Activated CD8-positive, alpha-beta memory T cell treated with anti-CD3 and anti-CD28 coated beads, Interleukin-2, amount 10 ng/mL, durations not matched to agents 7 days and 5 days (primary cell): ENCODE results near the gene RSPO4. TPM values are rescaled to one million over a fixed set of nuclear protein-coding genes. Genes with fewer than 3 reads are reported as not detected.

Source experiments
- ATAC-seq: fragments of 150-1000 bp; cut with Tn5 transposase; one replicate; pipeline ENCODE4 v1.10.0; 2021; ENCODE audit warnings: moderate library complexity
- CTCF ChIA-PET: fragments of 350-600 bp; sonication (Branson Sonifier 250); formaldehyde crosslinking; loops from one replicate; lab custom pipeline; 2021; ENCODE audit warnings: antibody characterized with exemption; lab: Charles Lee
- DNase-seq: peaks from one replicate; pipeline ENCODE4 v3.0.0-alpha.2; 2020
- H3K27ac Mint-ChIP-seq: one replicate; pipeline ENCODE4 v1.8.0; 2021; ENCODE audit warnings: mild to moderate bottlenecking, mixed read lengths
- H3K27me3 Mint-ChIP-seq: one replicate; pipeline ENCODE4 v1.8.0; 2021; ENCODE audit warnings: mixed read lengths
- H3K36me3 Mint-ChIP-seq: one replicate; pipeline ENCODE4 v1.8.0; 2021; ENCODE audit warnings: mild to moderate bottlenecking, mixed read lengths
- H3K4me1 Mint-ChIP-seq: one replicate; pipeline ENCODE4 v1.8.0; 2021; ENCODE audit warnings: mixed read lengths
- H3K4me3 Mint-ChIP-seq: one replicate; pipeline ENCODE4 v1.8.0; 2021; ENCODE audit warnings: mild to moderate bottlenecking, moderate library complexity, mixed read lengths
- H3K9me3 Mint-ChIP-seq: one replicate; pipeline ENCODE4 v1.8.0; 2022; ENCODE audit warnings: low read depth, mixed read lengths
- total RNA-seq, 2 experiments: library from RNA; stranded (reverse); gene quantifications; one replicate each; pipeline ENCODE4 v1.2.3, GENCODE V29; 2021

Gene RSPO4
- total RNA-seq, 2 experiments from 2014 or later = not detected

DNA sequence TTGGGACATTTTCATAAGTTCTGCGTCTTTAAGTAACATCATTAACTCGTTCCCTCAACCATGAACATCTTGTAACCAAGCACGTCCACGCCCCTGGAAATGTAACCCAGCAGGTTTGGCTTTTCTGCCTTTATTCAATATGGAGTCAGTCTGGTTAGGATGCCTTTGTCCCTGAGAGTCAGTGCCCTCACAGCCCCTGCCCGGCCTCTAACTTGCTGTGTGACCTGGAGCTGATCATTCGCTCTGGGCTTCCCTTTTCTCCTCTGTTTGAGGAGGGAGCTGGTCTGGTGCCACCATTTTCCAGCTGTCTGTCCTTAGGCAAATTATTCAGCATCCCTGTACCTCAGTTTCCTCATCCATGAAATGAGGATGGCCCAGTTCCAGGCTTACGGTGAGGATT is 59.5 kb downstream of the RSPO4 start:
- DNase-seq (no peak), ATAC-seq (no peak)
- H3K36me3 Mint-ChIP-seq = no peaks in the 10 kb centered on the region
- no peak overlapping the region for H3K4me3 Mint-ChIP-seq
- no peak overlapping the region for H3K27ac Mint-ChIP-seq
- no peaks in the 10 kb centered on the region for H3K4me1 Mint-ChIP-seq
- H3K9me3 Mint-ChIP-seq = no peaks in the 10 kb centered on the region
- peaks cover 13% of the 10 kb centered on the region for H3K27me3 Mint-ChIP-seq
- CTCF ChIA-PET = interaction anchor here (1.7 kb wide), 1 partner anchor 124 kb away, joined by 5 read pairs; no protein-coding TSS in a partner anchor

DNA sequence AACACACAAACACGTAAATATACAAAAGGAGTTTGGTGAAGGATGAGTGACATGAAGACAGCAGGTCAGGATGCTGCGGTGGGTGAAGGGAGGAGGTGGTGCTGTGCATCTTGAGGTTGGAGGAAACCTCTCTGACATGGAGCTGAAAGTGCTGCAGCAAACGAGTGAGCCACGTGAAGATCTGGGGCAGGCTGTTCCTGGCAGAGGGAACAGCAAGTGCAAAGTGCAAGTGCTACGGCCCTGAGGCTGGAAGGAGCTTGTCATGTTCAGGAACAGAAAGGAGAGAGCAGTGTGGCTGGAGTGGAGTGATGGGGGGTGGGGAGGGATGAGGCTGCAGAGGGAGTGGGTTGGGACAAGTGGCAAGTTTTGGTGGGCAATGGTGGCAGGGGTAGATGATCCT is 61.2 kb downstream of the RSPO4 start:
- H3K27ac Mint-ChIP-seq = no peak overlapping the region
- H3K4me3 Mint-ChIP-seq = no peak overlapping the region
- CTCF ChIA-PET = interaction anchor here (1.1 to 1.6 kb wide), 2 partner anchors 15 to 125 kb away, joined by 3 to 4 read pairs; no protein-coding TSS in a partner anchor
- H3K9me3 Mint-ChIP-seq = no peaks in the 10 kb centered on the region
- peaks cover 7% of the 10 kb centered on the region for H3K27me3 Mint-ChIP-seq
- no peak for DNase-seq
- H3K36me3 Mint-ChIP-seq = no peaks in the 10 kb centered on the region
- no peaks in the 10 kb centered on the region for H3K4me1 Mint-ChIP-seq
- ATAC-seq = no peak

GRCh38 chr20:939606-940005 is 62.5 kb downstream of the RSPO4 start:
- H3K4me1 Mint-ChIP-seq = no peaks in the 10 kb centered on the region
- H3K27me3 Mint-ChIP-seq = peaks cover 7% of the 10 kb centered on the region
- no peak overlapping the region for H3K4me3 Mint-ChIP-seq
- DNase-seq (no peak), ATAC-seq (no peak)
- H3K9me3 Mint-ChIP-seq = no peaks in the 10 kb centered on the region
- CTCF ChIA-PET = no interaction called here
- H3K36me3 Mint-ChIP-seq = no peaks in the 10 kb centered on the region
- H3K27ac Mint-ChIP-seq = no peak overlapping the region

DNA sequence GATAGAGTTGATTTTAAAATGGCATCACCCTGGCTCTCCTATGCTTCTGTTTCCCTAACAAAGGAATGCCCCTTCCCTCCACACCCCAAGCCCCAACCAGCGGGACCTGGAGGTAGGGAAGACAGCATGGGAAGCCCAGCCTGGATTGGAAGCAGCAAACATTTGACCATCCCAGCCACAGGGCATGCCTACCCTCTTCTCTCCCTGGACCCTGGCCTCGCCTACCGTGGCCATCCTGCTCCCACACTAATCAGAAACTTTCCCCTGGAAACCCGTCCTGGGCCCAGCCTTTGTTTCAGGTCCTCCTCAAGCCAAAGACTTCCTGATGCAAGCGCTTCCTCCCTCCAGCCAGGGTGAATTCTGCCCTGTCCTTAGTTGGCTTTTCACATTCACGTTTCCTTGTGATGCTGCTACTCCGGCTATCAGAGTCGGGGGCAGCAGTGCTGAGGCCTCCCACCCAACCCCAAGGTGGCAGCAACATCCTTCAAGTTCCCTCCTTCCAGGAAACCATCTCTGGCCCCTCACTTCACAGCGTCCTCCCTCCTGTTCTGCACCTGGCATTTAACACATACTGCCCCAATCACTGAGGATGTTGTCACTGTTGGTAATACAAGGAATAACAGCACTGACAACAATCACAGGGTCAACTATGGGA is 67.8 kb downstream of the RSPO4 start:
- peaks cover 2% of the 10 kb centered on the region for H3K36me3 Mint-ChIP-seq
- H3K27ac Mint-ChIP-seq = no peak overlapping the region
- DNase-seq (no peak), ATAC-seq (no peak)
- H3K4me1 Mint-ChIP-seq = no peaks in the 10 kb centered on the region
- peaks cover 17% of the 10 kb centered on the region for H3K9me3 Mint-ChIP-seq
- CTCF ChIA-PET = no interaction called here
- H3K4me3 Mint-ChIP-seq = no peak overlapping the region
- H3K27me3 Mint-ChIP-seq = peaks cover 5% of the 10 kb centered on the region

DNA sequence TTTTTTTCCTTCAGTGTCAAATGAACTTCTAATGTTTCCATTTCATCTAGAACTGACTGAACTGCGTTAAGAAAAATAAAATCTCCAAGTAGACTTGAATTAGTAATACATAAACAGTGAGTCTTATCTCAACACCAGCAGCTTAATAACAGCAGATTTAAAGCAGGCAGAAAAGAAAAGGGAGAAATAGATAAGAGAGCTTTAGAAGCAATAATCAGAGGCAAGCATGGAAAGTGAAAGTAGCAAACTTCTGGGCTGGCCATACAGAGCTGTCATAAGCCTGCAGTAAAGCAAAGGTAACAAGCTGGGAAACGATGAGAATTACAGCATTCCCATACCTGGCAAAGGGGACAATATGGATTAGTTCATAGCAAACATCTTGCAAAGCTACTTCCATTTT is 69.1 kb downstream of the RSPO4 start:
- H3K9me3 Mint-ChIP-seq = peaks cover 17% of the 10 kb centered on the region
- ATAC-seq (no peak), DNase-seq (no peak)
- no peak overlapping the region for H3K27ac Mint-ChIP-seq
- no peaks in the 10 kb centered on the region for H3K4me1 Mint-ChIP-seq
- no peak overlapping the region for H3K4me3 Mint-ChIP-seq
- CTCF ChIA-PET = interaction anchor here (0.6 kb wide), 1 partner anchor 128 kb away, joined by 3 read pairs; no protein-coding TSS in a partner anchor
- H3K27me3 Mint-ChIP-seq = peaks cover 13% of the 10 kb centered on the region
- H3K36me3 Mint-ChIP-seq = peaks cover 2% of the 10 kb centered on the region

- Mint-ChIP-seq H3K36me3 (peaks cover 2% of the 10 kb centered on the region), H3K27ac (no peak overlapping the region), H3K9me3 (peaks cover 17% of the 10 kb centered on the region), H3K27me3 (peaks cover 18% of the 10 kb centered on the region), H3K4me3 (no peak overlapping the region), H3K4me1 (no peaks in the 10 kb centered on the region)
- CTCF ChIA-PET = no interaction called here
- DNase-seq = no peak
- no peak for ATAC-seq
Measured at GRCh38 chr20:931401-931800, 70.7 kb downstream of the RSPO4 start.

DNA sequence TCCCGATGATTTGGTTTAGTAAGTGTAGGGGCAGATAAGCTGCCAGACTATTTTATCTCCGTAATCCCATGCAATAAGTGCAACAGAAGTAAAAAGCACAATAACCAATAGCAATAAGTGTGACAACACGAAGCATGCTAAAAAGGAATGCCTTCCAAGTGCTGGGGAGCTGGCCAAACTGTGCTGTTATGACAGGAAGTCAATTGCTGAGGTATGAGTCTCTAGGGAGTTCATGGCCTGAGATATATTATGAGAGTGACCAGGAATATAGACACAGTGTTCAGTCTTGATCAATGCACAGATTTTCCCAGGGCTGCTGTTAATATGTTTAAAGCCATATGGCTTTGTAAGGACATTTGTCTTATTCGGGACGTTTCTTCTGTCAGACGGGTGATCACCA is 75.4 kb downstream of the RSPO4 start:
- CTCF ChIA-PET = no interaction called here
- H3K4me1 Mint-ChIP-seq = no peaks in the 10 kb centered on the region
- H3K9me3 Mint-ChIP-seq = peaks cover 11% of the 10 kb centered on the region
- peaks cover 22% of the 10 kb centered on the region for H3K27me3 Mint-ChIP-seq
- no peak overlapping the region for H3K27ac Mint-ChIP-seq
- ATAC-seq = no peak
- no peak overlapping the region for H3K4me3 Mint-ChIP-seq
- DNase-seq = no peak
- peaks cover 2% of the 10 kb centered on the region for H3K36me3 Mint-ChIP-seq

- H3K27me3 Mint-ChIP-seq = peaks cover 21% of the 10 kb centered on the region
Measured at GRCh38 chr20:925516-925915, 76.6 kb downstream of the RSPO4 start.

DNA sequence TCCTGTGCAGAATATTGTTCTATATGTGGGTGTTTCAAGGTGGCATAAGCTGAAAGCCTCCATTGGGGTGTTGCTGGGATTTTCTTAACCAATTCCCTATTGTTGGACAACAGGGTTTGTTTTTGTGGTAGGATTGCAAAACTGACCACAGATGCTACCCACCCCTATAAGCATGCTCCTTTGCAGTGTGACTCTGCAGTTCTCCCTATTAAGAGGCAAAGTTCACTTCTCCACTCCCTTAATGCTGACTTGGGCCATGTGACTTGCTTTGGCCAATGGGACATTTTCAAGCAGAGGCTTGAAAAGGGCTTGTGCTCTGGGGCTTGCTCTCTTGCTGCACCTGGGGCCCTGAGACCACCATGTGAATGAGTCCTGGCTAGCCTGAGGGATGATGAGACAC is 77.5 kb downstream of the RSPO4 start:
- no peak for ATAC-seq
- DNase-seq = no peak
- Mint-ChIP-seq H3K36me3 (no peaks in the 10 kb centered on the region), H3K4me1 (no peaks in the 10 kb centered on the region), H3K27me3 (peaks cover 17% of the 10 kb centered on the region), H3K27ac (no peak overlapping the region), H3K9me3 (no peaks in the 10 kb centered on the region), H3K4me3 (no peak overlapping the region)
- CTCF ChIA-PET = no interaction called here

More at GRCh38 chr20:925516-925915, 76.6 kb downstream of the RSPO4 start:
- Mint-ChIP-seq H3K36me3 (no peaks in the 10 kb centered on the region), H3K4me3 (no peak overlapping the region), H3K27ac (no peak overlapping the region), H3K9me3 (peaks cover 2% of the 10 kb centered on the region), H3K4me1 (no peaks in the 10 kb centered on the region)
- ATAC-seq = no peak
- CTCF ChIA-PET = no interaction called here
- DNase-seq = no peak

GRCh38 chr20:922781-923180 is 79.3 kb downstream of the RSPO4 start:
- Mint-ChIP-seq H3K4me1 (no peaks in the 10 kb centered on the region), H3K36me3 (no peaks in the 10 kb centered on the region), H3K27ac (no peak overlapping the region), H3K4me3 (no peak overlapping the region), H3K27me3 (peaks cover 9% of the 10 kb centered on the region), H3K9me3 (no peaks in the 10 kb centered on the region)
- ATAC-seq = no peak
- CTCF ChIA-PET = no interaction called here
- no peak for DNase-seq

GRCh38 chr20:921068-921467 is 81.0 kb downstream of the RSPO4 start:
- H3K36me3 Mint-ChIP-seq = no peaks in the 10 kb centered on the region
- H3K27ac Mint-ChIP-seq = no peak overlapping the region
- no peaks in the 10 kb centered on the region for H3K9me3 Mint-ChIP-seq
- no peak overlapping the region for H3K4me3 Mint-ChIP-seq
- no peaks in the 10 kb centered on the region for H3K4me1 Mint-ChIP-seq
- CTCF ChIA-PET = no interaction called here
- H3K27me3 Mint-ChIP-seq = peaks cover 7% of the 10 kb centered on the region
- DNase-seq (no peak), ATAC-seq (no peak)

DNA sequence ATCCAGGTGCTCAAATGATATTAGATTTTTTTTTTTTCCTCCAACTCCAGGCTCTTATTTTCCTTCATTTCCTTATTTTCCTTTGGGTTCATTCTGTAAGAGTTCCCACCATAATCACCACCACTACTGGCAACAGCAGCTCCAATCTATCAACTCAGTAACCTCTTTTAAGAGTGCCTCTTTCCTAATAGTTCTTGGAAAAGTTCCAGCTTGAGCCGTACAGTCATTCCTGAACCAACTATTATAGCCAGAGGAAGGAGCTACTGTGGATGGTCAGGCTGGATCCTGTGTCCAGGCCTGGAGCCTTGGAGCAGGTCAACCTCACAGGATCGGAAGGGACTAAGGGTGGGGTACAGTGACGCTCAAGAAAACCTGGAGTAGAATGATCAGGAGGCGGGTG is 81.8 kb downstream of the RSPO4 start:
- no peak overlapping the region for H3K27ac Mint-ChIP-seq
- H3K9me3 Mint-ChIP-seq = no peaks in the 10 kb centered on the region
- CTCF ChIA-PET = no interaction called here
- H3K27me3 Mint-ChIP-seq = peaks cover 5% of the 10 kb centered on the region
- DNase-seq (no peak), ATAC-seq (no peak)
- H3K4me1 Mint-ChIP-seq = no peaks in the 10 kb centered on the region
- H3K36me3 Mint-ChIP-seq = no peaks in the 10 kb centered on the region
- no peak overlapping the region for H3K4me3 Mint-ChIP-seq

DNA sequence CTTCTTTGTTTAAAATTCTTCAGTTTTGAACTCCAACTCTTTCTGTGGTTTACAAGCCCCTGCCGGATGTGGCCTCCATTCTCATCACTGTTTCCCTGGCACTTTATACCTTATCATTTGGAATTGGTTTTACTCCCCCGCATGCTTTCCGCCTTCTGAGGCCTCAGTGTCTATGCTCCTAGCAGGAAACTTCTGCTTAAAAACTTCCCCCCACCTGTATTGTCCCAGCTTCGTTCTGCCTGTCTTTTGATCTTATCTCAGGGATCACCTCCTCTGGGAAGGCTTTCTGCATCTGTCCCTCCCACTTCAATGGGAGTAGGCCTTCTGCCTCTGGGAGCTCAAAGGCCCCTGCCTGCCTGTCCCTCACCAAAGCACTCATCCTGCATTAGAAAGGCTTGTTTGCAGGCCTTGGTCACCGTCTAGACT is 82.6 kb downstream of the RSPO4 start:
- Mint-ChIP-seq H3K27me3 (peaks cover 3% of the 10 kb centered on the region), H3K4me1 (no peaks in the 10 kb centered on the region), H3K9me3 (no peaks in the 10 kb centered on the region), H3K36me3 (no peaks in the 10 kb centered on the region), H3K27ac (no peak overlapping the region), H3K4me3 (no peak overlapping the region)
- ATAC-seq = no peak
- DNase-seq = no peak
- CTCF ChIA-PET = no interaction called here

GRCh38 chr20:917416-917815 is 84.7 kb downstream of the RSPO4 start:
- Mint-ChIP-seq H3K27ac (no peak overlapping the region), H3K36me3 (no peaks in the 10 kb centered on the region), H3K27me3 (peaks cover 12% of the 10 kb centered on the region), H3K9me3 (no peaks in the 10 kb centered on the region), H3K4me3 (no peak overlapping the region), H3K4me1 (no peaks in the 10 kb centered on the region)
- CTCF ChIA-PET = interaction anchor here (1.1 kb wide), 1 partner anchor 38 kb away, joined by 3 read pairs; no protein-coding TSS in a partner anchor
- ATAC-seq (no peak), DNase-seq (no peak)
